NCI-H2107 treated with DMSO at 0.1 percent for 48 hours (cell line): ENCODE data around the gene OR1D5.
"Not testable (repeated sequence)": the region's sequence is repeated elsewhere in the genome, so short reads cannot be mapped to it uniquely, and the experiment has no call there.

Experiments used
- DNase-seq: peaks from one replicate; lab custom pipeline; 2025; ENCODE audit not compliant: unreplicated experiment; lab: John Stamatoyannopoulos, UW

The OR1D5 gene, protein sequence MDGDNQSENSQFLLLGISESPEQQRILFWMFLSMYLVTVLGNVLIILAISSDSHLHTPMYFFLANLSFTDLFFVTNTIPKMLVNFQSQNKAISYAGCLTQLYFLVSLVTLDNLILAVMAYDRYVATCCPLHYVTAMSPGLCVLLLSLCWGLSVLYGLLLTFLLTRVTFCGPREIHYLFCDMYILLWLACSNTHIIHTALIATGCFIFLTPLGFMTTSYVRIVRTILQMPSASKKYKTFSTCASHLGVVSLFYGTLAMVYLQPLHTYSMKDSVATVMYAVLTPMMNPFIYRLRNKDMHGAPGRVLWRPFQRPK

DNA sequence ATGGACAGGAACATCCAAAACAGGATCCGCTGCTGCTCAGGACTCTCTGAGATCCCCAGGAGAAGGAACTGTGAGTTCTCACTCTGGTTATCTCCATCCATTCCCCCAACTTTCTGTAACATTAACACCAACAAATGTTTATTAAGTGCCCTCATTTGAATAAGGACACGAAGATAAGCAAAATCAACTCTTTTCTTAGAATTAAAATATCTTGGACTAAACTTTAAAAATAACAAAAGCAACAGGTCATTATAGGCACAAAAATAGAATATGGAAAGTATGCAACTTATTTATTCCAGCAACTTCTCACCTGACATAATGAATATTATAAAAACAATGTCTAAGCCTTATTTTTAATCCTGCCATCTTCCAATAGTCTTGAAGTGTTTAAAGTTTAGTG, at the start of gene OR1D5:
OR1D5 (minus strand) TSS at position 101 of the 400 bp plus-strand sequence; CDS start at position 101, 0 bp downstream.
- DNase-seq = not testable (repeated sequence)

DNA sequence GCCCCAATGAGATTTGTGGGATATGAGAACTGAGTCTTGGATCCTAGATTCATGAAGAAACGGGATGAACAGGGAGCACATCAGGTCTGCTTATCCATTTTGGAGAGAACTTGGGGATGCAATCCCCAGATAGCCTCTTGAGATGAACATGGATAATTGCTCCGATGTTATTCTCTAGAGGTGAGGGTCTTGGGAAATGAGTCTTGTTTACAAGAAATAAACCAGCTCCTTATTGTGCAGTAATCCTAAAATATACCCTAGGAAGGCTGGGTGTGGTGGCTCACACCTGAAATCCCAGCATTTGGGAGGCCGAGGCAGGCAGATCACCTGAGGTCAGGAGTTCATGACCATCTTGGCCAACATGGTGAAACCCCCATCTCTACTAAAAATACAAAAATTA, 40.9 kb upstream of the OR1D5 start, which contains the start of gene OR1D2:
OR1D2 (minus strand) TSS at position 101 of the 400 bp plus-strand sequence. CDS start 11,426 bp downstream, outside the sequence.
- DNase-seq = no peak

DNA sequence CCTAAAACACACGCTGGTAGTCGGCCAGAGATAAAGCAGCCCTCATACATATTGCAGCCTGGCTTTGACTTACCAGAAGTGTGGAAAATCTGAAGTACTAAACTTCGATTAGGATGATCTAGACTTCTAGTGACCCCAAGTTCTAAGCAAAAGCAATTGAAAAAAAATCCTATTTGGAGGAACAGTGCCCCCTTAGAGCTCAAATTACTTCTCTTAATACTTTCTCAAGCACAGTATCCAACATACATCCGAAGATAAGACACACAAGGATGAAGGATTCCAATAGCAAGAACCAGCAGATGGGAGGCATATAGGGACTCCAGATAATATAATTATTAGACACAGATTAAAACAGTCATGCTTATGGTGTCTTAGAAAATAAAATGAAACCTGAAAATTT, 10.4 kb upstream of the OR1D5 start:
- DNase-seq = not testable (repeated sequence)

DNA sequence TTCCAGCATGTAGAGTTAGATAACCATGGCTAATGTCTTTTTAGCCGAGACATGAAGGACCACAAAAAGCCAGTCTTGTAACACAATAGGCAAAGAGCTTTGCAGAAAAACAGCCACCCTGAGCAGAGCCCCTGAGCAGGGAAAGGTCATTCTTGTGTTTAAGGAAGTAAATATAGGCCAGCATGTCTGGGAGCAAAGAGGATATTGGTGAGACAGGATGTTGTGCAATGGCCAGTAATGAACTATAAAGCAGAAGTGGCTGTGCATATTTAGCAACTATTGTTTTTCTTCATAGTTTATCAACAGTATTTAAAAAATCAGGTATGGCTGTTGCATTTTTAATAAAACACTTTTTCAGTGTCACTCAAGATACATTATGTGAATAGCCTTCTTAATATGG, 1.8 kb upstream of the OR1D5 start:
- not testable (repeated sequence) for DNase-seq

DNA sequence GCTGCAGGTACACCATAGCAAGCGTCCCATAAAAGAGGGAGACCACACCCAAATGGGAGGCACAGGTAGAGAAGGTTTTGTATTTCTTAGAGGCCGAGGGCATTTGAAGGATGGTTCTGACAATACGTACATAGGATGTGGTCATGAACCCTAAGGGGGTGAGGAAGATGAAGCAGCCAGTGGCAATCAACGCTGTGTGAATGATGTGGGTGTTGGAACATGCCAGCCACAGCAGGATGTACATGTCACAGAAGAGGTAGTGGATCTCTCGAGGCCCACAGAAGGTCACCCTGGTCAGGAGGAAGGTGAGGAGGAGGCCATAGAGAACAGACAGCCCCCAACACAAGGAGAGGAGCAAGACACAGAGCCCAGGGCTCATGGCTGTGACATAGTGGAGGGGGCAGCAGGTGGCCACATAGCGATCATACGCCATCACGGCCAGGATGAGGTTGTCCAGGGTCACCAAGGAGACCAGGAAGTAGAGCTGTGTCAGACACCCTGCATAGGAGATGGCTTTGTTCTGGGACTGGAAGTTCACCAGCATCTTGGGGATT, 506 bp downstream of the OR1D5 start:
- DNase-seq = not testable (repeated sequence)

DNA sequence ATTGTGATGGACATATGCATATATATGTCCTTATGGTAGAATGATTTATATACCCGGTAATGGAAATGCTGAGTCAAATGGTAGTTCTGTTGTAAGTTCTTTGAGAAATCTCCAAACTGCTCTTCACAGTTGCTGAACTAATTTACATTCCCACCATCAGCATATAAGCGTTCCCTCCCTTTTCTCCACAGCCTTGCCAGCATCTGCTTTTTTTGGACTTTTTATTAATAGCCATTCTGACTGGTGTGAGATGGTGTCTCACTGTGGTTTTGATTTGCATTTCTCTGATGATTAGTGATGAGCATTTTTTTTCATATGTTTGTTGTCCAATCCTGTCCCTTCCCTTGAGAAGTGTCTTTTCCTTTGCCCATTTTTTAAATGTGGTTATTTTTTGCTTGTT, 8.5 kb downstream of the OR1D5 start:
- DNase-seq = not testable (repeated sequence)

DNA sequence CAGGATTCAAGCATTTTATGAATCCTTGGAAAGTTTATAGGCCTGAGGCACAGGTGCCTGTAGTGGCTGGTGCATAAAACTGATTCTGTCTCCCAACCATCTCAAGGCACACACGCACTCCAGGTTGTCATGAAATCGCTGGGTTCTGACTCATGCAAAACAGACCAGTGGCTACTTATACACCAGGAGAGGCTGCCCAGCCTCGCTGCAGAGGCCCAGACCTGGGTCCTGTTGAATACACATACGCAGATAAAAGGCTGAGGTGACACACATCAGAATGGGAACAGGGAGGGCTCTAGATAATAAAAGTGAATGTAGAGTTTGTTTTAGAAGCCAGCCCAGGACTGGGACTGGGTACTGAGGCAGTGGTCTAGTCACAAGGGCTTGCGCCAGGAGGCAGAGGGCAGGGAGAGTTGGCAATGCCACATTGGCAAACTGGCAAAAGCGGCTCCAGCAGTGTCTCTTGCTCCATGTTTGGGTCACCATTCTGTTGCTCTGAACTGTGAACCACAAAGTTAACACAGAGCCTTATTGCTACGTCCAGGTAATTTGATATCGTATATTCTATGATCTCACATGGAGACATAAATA, 13.6 kb downstream of the OR1D5 start:
- DNase-seq = no peak

DNA sequence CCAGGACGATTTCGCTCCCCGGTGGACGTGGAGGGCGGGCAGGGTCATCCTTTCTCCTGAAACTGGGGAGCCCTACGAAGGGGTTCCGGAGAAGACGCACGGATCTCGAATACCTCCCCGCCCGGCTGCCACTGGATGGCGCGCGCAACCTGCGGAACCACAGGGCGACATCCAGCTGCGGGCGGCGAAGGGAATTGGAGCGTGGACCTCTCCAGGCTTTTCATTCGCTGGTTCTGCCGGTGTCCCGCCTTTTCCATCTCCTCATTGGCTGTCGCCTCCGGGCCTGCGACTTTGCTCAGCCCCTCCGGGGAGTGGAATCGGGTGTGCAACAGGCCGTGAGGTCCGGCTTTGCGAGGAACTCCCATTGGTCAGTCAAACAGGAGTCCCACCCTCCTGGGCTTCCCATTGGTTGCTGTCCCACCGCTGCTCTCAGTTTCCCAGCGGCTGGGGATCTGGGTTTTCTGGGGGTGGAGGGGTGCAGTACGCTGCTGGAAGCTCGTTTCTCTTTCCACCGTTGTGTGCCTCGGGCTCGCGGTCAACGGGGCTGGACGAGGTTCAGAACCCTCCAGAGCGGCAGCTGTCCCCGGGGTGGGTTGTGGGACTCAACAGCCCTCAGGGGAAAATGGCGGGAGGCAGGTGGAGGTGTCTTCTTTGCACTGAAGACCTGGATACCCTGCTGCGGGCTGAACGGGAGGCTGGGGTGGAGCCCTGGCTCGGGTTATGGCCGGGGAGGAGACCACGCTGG, 14.5 kb downstream of the OR1D5 start:
- peak; percentile 70 for DNase-seq

DNA sequence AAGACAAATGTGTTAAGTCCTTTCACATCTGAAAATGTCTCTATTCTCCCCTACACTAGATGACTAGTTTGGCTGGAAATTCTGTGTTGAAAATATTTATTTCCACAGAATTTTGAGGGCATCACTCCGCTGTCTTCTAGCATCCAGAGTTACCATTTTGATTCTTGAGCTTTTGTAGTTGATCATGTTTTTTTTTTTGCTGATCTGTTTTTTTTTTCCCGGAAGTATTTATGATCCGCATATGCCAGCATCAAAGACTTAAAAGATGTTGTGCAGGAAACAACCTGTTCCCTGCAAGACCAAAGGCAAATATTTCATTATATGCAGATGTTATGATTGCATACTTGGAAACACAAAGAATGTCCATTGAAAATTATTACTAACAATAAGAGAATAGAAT, 16.7 kb downstream of the OR1D5 start:
- DNase-seq = no peak

DNA sequence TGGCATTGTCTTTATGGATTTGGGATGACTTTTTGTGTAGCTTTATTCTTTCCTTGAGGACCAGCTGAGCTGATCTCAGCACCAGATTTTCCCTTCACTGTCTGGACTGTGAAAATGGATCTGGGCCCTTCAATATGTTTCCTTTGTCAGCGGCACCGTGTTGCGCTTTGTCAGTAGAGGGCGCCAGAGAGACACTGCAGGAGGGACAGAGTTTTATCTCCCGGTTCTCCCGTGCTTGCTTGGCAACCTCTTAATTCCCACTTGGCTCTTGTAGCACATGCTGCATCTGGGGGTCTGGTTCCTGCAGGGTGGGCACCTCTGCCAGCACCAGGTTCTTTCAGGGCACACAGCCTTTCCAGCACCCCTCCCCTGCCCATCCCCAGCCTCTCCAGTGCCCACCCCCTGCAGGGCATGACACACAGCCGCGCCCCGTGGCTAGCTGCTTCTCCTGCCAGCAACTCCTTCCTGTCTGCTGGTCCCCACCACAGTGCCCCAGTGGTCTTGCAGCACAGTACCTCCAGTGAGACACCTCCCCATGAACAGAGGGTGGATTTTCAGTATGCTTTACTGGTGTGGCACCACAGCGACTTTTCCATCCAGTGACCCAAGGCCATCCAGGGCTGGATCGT, 19.6 kb downstream of the OR1D5 start:
- no peak for DNase-seq

DNA sequence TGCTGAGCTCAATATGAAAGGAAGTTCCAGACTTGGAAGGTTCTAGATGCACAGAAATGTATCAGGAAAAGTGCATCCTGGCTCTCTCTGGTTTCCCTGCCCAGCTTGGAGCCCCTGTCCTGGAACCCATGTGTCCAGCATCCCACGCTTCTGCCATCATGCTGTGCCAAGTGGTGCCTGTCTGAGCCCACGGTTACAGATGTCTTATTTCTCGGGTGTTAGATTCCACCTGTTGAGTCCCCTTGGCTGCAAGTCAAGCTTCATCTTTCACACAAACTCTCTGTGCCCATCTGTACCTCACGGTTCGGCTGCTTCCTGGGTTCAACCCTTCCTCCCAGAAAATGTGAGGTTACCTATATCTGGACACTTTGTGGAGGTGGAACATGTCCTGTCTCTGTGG, 22.5 kb downstream of the OR1D5 start:
- no peak for DNase-seq

DNA sequence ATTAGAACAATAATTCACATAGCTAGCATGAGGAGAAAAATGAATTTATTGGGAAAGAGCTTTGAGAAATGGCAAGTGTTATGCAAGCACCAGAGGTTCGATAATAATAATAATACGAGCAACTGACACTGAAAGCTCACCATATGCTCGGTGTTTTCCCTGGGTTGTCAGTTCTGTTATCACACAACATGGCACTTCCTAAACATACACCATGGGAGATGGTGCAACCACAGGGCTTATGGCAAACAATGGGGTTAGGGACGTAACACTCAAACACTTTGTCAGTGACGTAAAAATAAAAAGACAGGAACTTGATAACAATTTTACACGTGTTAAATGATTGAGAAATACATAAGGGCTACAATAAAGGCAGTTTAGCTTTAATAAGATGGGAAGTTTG, 23.7 kb downstream of the OR1D5 start:
- DNase-seq = no peak

DNA sequence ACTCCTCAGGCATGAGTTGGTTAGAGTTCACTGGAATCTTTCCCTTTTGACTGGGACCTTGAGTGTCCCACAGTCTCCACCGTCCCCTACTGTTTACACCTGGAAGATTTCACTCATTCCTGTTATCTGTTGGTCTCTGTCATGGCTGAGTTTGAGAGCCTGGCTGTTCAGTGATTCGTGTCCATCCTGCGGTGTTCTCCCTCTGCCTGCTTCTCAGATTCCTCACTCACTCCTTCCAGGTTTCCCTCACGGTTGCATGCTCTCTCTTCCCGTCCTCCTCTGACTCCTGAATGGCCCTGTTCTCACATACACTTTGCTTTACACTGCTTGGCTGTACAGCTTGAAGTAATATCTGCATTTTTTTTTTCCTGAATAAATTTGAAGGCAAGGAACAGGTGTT, 24.5 kb downstream of the OR1D5 start:
- DNase-seq = no peak

DNA sequence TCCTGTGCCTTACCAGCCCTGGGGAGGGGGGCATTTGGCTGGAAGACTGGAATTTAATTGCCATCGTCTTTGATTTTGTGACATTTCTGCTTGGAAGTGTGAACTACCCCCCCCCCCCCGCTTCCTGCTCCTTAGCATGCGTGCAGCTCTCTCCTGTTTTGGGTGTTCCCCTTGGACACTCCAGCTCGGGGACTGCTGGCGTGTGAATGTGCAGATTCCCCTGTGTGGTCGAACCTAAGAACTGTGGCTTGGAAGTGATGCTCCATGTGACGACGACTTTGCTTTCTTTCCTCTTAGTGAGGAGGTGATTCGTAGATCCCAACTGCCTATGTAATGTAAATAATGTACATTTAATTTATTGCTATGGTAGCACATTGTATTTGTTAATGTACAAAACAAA, 26.1 kb downstream of the OR1D5 start:
- DNase-seq = no peak

DNA sequence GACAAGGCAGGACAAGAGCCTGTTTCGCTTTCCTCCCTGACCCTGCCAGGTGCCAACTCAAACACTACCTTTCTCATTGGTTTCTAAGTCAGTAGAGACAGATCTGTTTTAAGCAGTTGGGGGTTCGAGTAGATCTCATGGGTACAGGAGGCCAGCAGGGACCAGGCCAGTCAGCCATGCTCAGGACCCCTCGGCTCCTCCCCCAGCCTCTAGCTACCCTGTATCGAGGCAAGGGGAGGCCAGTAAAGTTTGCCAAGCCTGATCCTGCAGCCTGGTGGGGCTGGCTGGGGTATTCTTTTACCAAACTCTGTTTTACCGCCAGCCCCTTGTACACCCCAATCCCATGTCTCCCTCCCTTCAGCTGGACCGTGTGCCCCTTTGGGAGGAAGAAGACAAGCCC, 26.6 kb downstream of the OR1D5 start:
- DNase-seq = no peak

DNA sequence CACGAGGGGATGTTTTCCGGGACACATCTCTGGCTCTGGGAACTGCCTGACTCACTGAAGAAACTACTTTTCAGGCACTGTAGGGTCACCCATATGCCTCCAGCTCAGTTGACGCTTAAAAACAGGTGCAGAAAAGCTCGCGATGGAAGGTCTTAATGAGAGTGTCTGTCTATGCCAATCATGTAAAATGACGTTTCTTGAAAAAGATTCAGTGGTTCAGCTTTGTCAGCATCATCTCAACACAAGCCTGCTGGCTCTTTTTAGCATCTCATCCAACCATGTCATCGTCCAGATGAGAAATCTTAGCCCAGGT, 27.5 kb downstream of the OR1D5 start:
- no peak for DNase-seq

DNA sequence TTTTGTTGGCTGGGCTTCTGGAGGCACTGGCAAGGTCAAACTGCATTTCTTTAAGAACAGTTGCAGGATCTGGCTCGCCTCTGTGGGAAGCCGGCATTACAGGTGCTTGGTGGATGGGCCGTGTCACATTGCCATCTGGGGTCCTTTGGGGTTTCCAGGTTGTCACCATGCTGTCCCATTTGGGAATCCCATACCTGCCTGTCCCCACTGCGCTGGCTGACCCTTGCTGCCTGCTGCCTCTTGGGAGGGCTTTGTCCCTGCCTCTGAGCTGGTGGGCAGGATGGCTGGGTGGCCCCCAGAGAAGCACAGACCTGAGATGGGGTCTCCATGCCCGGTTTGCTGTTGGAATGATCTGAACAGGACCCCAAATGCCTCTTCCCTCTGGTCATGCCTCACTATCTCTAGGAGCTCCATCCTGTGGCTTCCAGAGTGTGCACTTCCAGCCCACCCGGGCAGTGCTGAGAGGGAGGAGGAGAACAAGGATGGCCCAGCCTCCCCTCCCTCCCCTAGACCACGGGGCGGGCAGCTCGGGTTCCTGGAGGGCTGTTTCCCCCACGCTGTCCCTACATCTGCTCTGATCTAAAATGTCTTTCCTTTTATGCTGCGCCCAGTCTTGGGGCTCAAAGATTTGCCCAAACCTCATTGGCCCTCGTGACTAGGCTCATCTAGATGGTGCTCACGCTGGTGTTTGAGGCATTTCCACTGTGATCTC, 28.0 kb downstream of the OR1D5 start:
- no peak for DNase-seq

DNA sequence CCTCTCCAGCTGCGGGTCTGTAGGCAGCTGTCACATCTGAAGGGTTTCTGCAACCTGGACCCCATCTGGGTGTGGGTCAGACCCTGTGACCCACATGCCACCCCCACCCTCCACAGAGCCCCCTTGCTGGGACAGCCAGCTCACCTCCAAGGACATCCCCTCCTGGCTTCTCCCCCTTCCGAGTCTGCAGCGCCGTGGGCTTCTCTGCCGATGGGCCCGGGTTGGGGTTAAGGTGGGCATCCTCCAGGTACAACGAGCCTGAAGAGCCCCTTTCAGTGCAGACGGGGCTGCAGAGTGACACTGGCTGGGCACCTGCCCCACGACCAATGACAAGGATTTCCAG, 28.9 kb downstream of the OR1D5 start:
- no peak for DNase-seq

DNA sequence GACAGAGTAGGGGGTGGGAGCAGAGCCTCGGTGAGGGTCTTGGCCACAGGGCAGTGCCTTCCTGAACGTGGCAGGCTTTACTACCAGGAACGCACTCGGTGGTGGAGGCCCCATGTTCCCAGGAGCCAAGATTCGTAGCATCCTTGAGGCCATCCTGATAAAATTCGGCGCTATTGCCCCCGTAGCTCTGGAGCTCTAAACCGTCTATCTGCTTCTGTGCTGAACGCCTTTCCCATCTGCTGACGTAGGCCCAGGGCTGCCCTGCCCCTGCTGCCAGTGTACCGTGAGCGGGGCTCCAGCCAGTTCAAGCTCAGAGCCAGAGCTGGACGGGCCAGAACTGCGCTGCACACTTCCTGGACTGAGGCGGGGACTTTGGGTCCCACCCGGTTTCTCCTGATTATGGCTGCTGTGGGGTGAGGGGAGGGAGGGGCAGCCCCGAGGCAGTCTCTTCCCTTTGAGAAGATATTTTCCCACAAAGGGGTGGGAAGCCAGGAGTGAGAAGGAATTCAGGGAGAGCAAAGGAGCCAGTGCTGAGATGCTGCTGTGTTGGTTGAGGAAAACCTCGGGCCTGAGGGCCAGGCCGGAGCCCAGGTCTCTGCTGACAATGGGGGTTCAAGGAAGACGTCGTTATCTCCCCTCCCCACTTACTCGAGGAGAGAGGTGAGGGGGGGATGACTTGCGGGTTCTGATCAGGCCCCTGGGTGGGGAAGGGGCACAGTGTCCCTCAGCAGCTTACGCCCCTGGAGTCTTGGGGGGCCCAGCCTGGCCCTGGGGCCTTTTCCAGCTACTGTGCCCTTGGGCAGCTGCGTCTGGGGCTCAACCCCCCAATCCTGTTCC, 29.4 kb downstream of the OR1D5 start:
- no peak for DNase-seq

DNA sequence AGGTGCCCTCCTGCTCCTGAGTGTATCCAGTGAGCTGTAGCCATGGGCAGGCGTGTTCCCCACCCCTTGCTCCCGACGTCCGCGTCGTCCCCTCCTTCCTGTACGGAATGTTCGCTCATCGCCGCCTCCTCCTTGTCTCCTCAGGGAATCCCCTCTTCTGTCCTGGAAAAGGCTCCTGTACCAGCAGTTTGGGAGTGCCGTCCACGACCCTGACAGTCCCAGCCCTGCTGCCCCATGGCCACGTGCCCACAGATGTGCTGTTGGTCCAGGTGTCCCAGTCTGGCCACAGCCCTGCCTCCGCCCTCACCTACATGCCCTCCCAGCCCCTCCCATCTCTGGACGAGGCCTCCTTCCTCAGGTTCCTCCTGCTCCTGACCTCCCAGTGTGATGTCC, 30.2 kb downstream of the OR1D5 start:
- DNase-seq = no peak
